ENCODE measurements around the gene MB21D2. TPM values are rescaled to one million over a fixed set of nuclear protein-coding genes. Genes with fewer than 3 reads are reported as not detected.

The MB21D2 gene
- total RNA-seq, 6 donors from 2014 or later, result 4.6 to 8.0 (median 5.3) TPM

DNA sequence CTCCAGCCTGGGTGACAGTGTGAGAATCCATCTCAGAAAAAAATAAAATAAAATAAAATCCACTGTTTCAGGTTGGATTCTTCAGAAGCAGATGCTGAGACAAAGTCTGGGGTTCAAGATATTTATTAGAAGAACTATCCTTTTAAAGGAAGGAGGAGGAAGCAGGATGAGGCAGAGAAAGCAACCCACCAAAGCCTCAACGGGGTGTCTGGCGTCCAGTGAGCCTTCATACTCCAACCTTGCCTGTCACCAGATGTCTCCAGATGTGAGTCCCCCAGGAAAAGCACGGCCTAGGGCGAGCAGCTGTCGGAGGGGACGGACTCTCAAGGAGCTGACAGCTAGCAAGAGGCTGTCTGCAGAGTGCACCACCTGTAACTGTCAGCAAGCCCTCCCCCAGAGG lies 37.3 kb downstream of the MB21D2 start:
- Histone ChIP-seq H3K27ac (no peak overlapping the region), H3K36me3 (no peaks in the 10 kb centered on the region), H3K4me1 (peaks cover 0 to 2% (median 0%) of the 10 kb centered on the region in 4 donors), H3K27me3 (no peaks in the 10 kb centered on the region), H3K9me3 (no peaks in the 10 kb centered on the region), H3K4me3 (no peak overlapping the region)
- ATAC-seq (ENCODE audit: low FRiP score in 2 of 2), result no peak
- no peak for DNase-seq
- 79 to 84% methylated on average over 6 of the region's 6 CpGs for WGBS, 2 donors
- no peak for TF ChIP-seq POLR2A (IDR thresholded peaks at IDR 0.05)
- TF ChIP-seq, protein P1, sequence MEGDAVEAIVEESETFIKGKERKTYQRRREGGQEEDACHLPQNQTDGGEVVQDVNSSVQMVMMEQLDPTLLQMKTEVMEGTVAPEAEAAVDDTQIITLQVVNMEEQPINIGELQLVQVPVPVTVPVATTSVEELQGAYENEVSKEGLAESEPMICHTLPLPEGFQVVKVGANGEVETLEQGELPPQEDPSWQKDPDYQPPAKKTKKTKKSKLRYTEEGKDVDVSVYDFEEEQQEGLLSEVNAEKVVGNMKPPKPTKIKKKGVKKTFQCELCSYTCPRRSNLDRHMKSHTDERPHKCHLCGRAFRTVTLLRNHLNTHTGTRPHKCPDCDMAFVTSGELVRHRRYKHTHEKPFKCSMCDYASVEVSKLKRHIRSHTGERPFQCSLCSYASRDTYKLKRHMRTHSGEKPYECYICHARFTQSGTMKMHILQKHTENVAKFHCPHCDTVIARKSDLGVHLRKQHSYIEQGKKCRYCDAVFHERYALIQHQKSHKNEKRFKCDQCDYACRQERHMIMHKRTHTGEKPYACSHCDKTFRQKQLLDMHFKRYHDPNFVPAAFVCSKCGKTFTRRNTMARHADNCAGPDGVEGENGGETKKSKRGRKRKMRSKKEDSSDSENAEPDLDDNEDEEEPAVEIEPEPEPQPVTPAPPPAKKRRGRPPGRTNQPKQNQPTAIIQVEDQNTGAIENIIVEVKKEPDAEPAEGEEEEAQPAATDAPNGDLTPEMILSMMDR (IDR thresholded peaks at IDR 0.05), result no peak
- no peak for TF ChIP-seq POLR2AphosphoS5 (IDR thresholded peaks at IDR 0.05)
- no peak for TF ChIP-seq EP300 (IDR thresholded peaks at IDR 0.05)

DNA sequence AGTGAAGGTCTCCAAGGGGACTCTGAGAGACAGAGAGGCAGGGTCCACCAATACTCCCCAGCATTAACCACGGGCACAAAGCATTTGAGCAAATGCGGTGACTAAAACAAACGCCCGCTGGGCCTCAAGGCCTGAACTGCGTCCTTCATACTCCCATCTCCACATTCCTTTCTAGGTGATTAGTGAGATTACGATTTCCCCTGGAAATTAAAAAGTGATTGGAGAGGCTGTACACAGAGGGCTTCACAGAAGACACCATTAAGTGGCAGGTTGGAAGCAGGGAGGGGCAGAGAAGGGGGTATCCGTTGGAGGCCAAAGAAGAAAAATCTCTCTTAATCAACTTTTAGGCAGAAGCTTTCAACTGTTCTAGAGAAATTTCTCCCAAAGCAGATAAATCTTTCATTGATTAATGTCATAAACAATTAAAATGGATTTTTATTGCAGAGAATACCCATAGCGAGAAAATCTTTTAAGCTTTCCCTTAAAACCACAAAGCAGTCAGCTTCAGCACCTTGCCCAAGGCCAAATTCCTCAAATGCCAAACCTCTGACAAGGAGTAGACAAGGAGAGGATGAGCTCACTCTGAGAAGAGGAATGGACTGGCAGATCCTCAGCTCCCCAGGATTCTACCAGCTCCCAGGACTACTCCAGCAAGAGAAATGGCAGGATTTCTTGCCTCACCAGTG lies 38.2 kb downstream of the MB21D2 start:
- WGBS, 2 donors, result 68 to 77% methylated on average over 7 to 8 of the region's 8 CpGs
- ATAC-seq (ENCODE audit: low FRiP score in 2 of 2), result peak; percentile 61 to 90

DNA sequence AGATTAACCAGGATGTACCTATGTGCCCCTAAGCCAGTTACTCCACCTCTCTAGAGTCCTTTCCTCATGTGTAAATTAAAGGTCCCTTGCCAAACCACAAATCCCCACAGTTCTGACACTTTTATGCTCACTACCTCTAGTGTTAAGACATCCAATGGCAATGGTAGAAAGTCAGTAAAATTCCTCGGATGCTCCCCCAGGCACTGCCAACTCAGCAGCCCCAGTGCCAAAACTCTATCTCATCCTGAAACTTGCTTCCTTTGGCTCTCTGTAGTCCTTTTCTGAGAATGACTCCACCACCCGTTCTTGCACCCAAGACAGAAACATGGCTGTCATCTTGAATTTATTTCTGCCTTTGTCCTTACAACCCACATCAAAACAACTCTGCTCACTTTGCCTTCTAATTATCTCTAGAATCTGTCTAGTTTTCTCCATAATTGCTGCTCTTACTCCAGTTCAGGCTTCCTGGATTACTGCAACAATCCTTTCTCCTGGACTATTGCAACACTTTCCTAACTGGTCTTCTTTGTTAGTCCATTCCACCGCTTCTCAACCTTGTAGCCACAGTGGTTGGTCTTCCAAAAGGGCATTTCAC lies 41.6 kb downstream of the MB21D2 start:
- TF ChIP-seq, protein P1 (IDR thresholded peaks at IDR 0.05), result no peak
- TF ChIP-seq POLR2AphosphoS5 (IDR thresholded peaks at IDR 0.05), result no peak
- TF ChIP-seq POLR2A (IDR thresholded peaks at IDR 0.05), result no peak
- no peak for TF ChIP-seq EP300 (IDR thresholded peaks at IDR 0.05)
- Histone ChIP-seq H3K9me3 (no peaks in the 10 kb centered on the region), H3K27ac (no peak overlapping the region), H3K36me3 (no peaks in the 10 kb centered on the region), H3K4me1 (peaks cover 0 to 2% (median 0%) of the 10 kb centered on the region in 4 donors), H3K27me3 (no peaks in the 10 kb centered on the region), H3K4me3 (no peak overlapping the region)
- 68 to 82% methylated on average over 3 of the region's 3 CpGs for WGBS, 2 donors
- DNase-seq, result no peak
- ATAC-seq (ENCODE audit: low FRiP score in 2 of 2), result no peak

More for the DNA sequence above, 38.2 kb downstream of the MB21D2 start:
- no peak for DNase-seq
- Histone ChIP-seq H3K27me3 (no peaks in the 10 kb centered on the region), H3K4me3 (no peak overlapping the region), H3K4me1 (peaks cover 0 to 2% (median 0%) of the 10 kb centered on the region in 4 donors), H3K36me3 (no peaks in the 10 kb centered on the region), H3K27ac (no peak overlapping the region), H3K9me3 (no peaks in the 10 kb centered on the region)
- TF ChIP-seq POLR2AphosphoS5 (IDR thresholded peaks at IDR 0.05) (no peak), POLR2A (IDR thresholded peaks at IDR 0.05) (no peak), EP300 (IDR thresholded peaks at IDR 0.05) (no peak)
- TF ChIP-seq, protein P1 (IDR thresholded peaks at IDR 0.05), result no peak

DNA sequence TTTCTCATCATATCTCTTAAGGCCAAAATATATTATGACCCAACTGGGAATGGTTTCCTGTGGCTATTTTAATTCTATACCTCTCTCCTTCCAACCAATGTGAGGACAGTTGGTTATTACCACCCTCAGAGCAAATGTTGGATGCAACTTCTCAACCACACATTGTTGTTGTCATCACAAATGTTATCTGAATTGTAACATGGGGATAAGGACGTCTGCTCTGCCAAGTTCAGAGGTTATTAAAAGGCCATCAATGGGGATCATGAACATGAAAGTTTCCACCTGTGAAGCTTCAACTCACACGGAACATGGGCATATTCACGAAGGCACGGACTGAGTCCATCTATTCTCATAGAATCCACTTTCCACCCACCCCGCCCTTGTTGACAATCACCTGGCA lies 46.8 kb downstream of the MB21D2 start:
- H3K27me3 ChIP-seq, result no peaks in the 10 kb centered on the region
- H3K9me3 ChIP-seq, result no peaks in the 10 kb centered on the region
- peaks cover 0 to 9% (median 8%) of the 10 kb centered on the region in 4 donors for H3K4me1 ChIP-seq
- H3K4me3 ChIP-seq, result no peak overlapping the region
- TF ChIP-seq POLR2A (IDR thresholded peaks at IDR 0.05) (no peak), EP300 (IDR thresholded peaks at IDR 0.05) (no peak), POLR2AphosphoS5 (IDR thresholded peaks at IDR 0.05) (no peak)
- TF ChIP-seq, protein P1 (IDR thresholded peaks at IDR 0.05), result no peak
- WGBS, 2 donors, result 74 to 82% methylated on average over 5 of the region's 5 CpGs
- no peak overlapping the region for H3K27ac ChIP-seq
- DNase-seq (no peak), ATAC-seq (ENCODE audit: low FRiP score in 2 of 2) (no peak)
- H3K36me3 ChIP-seq, result no peaks in the 10 kb centered on the region

Measured in upper lobe of left lung (tissue), 6 donors.